Tibial nerve (tissue), 4 donors: ENCODE results near the gene UBASH3B. TPM values are rescaled to one million over a fixed set of nuclear protein-coding genes. Genes with fewer than 3 reads are reported as not detected.
"Not testable (repeated sequence)": the region's sequence is repeated elsewhere in the genome, so short reads cannot be mapped to it uniquely, and the experiment has no call there.

Source experiments
- DNase-seq, 2 donors: peaks; one replicate each; pipeline ENCODE4 v3.0.0-alpha.2; 2019; ENCODE audit warnings: low spot score in 2 of 2
- H3K27ac ChIP-seq, 4 donors: fragments of 200-600 bp; sonication (generic) in 3 of 4; one replicate each; pipeline ENCODE4 v1.5.1; 2017 to 2019; ENCODE audit warnings: mild to moderate bottlenecking in 1 of 4
- H3K27me3 ChIP-seq, 2 donors: fragments of 200-600 bp; sonication (generic) in 1 of 2; one replicate each; pipeline versions ENCODE4 v1.5.1 to v1.6.0; 2017 to 2019
- H3K36me3 ChIP-seq, 3 donors: fragments of 200-600 bp; sonication (generic); one replicate each; pipeline ENCODE4 v1.5.1; 2018 to 2019
- H3K4me1 ChIP-seq, 4 donors: fragments of 200-600 bp; sonication (generic) in 3 of 4; one replicate each; pipeline ENCODE4 v1.5.1; 2017 to 2019
- H3K4me3 ChIP-seq, 4 donors: fragments of 200-600 bp; sonication (generic) in 3 of 4; one replicate each; pipeline ENCODE4 v1.5.1; 2017 to 2019; ENCODE audit warnings: mild to moderate bottlenecking in 1 of 4, moderate library complexity in 1 of 4
- H3K9me3 ChIP-seq, 4 donors: fragments of 200-600 bp; sonication (generic) in 3 of 4; one replicate each; pipeline ENCODE4 v1.5.1; 2017 to 2019
- EP300 ChIP-seq, 2 donors: sonication (generic); formaldehyde crosslinking; IDR thresholded peaks; one replicate each; pipeline ENCODE4 v1.6.1; 2017; ENCODE audit warnings: antibody characterized with exemption in 2 of 2, mild to moderate bottlenecking in 1 of 2
- POLR2A ChIP-seq, 2 donors: fragments of 450-650 bp; IDR thresholded peaks; one replicate each; pipeline ENCODE4 v1.6.1; 2017; ENCODE audit warnings: antibody characterized with exemption in 2 of 2, mild to moderate bottlenecking in 2 of 2, moderate library complexity in 2 of 2
- WGBS, 2 donors: methylation state at CpG; one replicate each; pipeline ENCODE4 v1.1.5; 2018; 5-methylcytosine and 5-hydroxymethylcytosine counted together
- total RNA-seq, 4 donors: library from RNA; depleted of rRNA; stranded (reverse); fragments of >200 nt; gene quantifications; one replicate each; pipeline ENCODE4 v1.1.0, GENCODE V29; 2016
- TF ChIP-seq, protein P1 (sequence below), 5 experiments: fragments of 200-600 bp in 3 of 5; fragments of 450-650 bp in 2 of 5; sonication (generic) in 3 of 5; IDR thresholded peaks; one replicate each; pipeline ENCODE4 v1.5.1; 2016 to 2019; ENCODE audit warnings: antibody characterized with exemption in 5 of 5, mild to moderate bottlenecking in 3 of 5, moderate library complexity in 2 of 5

Gene UBASH3B
- total RNA-seq, 4 donors from 2014 or later: 0.66 to 5.1 (median 1.8) TPM

DNA sequence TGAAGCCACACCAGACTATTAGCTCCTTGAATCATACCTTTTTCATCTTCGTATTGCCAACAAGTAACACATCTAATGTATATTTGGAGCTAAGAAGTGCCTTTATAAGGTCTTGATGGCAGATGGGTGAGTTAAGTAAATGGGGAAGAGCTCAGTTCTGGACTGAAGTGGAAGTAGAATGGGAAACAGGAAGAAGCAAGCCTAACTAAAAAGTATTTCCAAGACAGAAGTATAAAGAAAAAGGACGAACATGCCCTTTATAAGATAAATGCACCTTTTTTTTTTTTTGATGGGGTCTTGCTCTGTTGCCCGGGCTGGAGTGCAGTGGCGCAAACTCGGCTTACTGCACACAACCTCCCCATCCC, 197.3 kb downstream of the UBASH3B start:
- no peaks in the 10 kb centered on the region for H3K4me1 ChIP-seq
- no peaks in the 10 kb centered on the region for H3K36me3 ChIP-seq
- no peaks in the 10 kb centered on the region for H3K27me3 ChIP-seq
- WGBS, 2 donors: 93 to 94% methylated on average over 5 of the region's 5 CpGs
- no peak overlapping the region for H3K4me3 ChIP-seq
- TF ChIP-seq POLR2A (IDR thresholded peaks at IDR 0.05) (no peak), EP300 (IDR thresholded peaks at IDR 0.05) (no peak)
- TF ChIP-seq, protein P1, sequence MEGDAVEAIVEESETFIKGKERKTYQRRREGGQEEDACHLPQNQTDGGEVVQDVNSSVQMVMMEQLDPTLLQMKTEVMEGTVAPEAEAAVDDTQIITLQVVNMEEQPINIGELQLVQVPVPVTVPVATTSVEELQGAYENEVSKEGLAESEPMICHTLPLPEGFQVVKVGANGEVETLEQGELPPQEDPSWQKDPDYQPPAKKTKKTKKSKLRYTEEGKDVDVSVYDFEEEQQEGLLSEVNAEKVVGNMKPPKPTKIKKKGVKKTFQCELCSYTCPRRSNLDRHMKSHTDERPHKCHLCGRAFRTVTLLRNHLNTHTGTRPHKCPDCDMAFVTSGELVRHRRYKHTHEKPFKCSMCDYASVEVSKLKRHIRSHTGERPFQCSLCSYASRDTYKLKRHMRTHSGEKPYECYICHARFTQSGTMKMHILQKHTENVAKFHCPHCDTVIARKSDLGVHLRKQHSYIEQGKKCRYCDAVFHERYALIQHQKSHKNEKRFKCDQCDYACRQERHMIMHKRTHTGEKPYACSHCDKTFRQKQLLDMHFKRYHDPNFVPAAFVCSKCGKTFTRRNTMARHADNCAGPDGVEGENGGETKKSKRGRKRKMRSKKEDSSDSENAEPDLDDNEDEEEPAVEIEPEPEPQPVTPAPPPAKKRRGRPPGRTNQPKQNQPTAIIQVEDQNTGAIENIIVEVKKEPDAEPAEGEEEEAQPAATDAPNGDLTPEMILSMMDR (IDR thresholded peaks at IDR 0.05): no peak
- DNase-seq: no peak
- H3K27ac ChIP-seq: no peak overlapping the region
- H3K9me3 ChIP-seq: no peaks in the 10 kb centered on the region

DNA sequence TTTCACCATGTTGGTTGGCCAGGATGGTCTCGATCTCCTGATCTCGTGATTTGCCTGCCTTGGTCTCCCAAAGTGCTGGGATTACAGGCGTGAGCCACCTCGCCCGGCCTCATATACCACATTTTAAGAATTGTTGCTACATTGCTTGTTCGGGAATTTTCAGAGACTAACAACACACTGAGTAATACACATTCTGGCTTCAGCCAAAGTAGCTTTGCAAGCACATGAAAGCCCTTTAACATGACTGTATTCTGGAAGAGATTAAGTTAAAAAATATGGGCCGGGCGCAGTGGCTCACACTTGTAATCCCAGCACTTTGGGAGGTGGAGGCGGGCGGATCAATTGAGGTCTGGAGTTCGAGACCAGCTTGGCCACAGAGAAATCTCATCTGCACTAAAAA, 197.7 kb downstream of the UBASH3B start:
- Histone ChIP-seq H3K27ac (no peak overlapping the region), H3K4me1 (no peaks in the 10 kb centered on the region), H3K36me3 (no peaks in the 10 kb centered on the region), H3K4me3 (no peak overlapping the region), H3K9me3 (no peaks in the 10 kb centered on the region), H3K27me3 (no peaks in the 10 kb centered on the region)
- 91 to 94% methylated on average over 11 of the region's 11 CpGs for WGBS, 2 donors
- no peak for TF ChIP-seq EP300 (IDR thresholded peaks at IDR 0.05)
- no peak for TF ChIP-seq POLR2A (IDR thresholded peaks at IDR 0.05)
- TF ChIP-seq, protein P1 (IDR thresholded peaks at IDR 0.05): no peak
- DNase-seq: no peak

DNA sequence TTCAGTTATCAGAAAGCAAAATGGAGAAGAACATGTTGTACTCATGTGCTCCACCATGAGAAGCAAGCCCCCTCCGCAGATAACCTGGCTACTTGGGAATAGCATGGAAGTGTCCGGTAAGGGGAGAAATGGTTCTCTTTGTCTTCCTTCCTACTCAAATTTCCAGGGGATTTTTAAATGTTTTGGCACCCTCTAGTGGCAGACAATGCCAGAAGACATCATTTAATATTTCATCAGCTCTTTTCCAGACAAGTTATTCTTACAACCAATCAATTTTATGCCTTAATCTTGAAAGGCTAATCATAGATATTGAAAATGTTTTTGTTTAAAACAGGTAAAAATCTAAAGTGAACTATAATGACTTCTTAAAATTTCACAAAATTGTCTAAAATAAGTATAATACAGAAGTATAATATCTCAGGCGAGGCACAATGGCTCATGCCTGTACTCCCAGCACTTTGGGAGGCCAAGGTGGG, 198.5 kb downstream of the UBASH3B start:
- Histone ChIP-seq H3K27me3 (no peaks in the 10 kb centered on the region), H3K27ac (no peak overlapping the region), H3K9me3 (no peaks in the 10 kb centered on the region), H3K4me1 (no peaks in the 10 kb centered on the region), H3K4me3 (no peak overlapping the region), H3K36me3 (no peaks in the 10 kb centered on the region)
- DNase-seq: peak in 1 of 2 donors; percentile 82
- 32 to 33% methylated on average over 3 of the region's 3 CpGs for WGBS, 2 donors
- TF ChIP-seq POLR2A (IDR thresholded peaks at IDR 0.05): no peak
- TF ChIP-seq, protein P1 (IDR thresholded peaks at IDR 0.05): peak; percentile 52 to 77 (median 67)

DNA sequence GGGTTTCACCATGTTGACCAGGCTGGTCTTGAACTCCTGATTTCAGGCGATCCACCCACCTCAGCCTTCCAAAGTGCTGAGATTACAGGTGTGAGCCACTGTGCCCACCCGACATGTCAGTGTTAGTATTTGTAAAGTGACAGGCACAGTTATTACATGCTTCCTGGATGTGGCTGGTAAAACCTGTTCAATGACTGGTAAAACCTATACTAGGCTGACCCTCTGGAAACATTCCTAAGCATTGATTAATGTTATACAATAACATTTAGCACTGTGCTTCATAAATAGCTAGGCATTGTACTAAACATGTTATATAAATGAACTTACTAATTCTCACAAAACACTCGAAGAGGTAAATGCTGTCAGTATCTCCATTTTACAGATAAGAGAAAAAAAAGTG, 206.1 kb downstream of the UBASH3B start:
- no peak for DNase-seq
- no peak overlapping the region for H3K4me3 ChIP-seq
- 83 to 91% methylated on average over 3 of the region's 3 CpGs for whole genome bisulfite sequencing, 2 donors

DNA sequence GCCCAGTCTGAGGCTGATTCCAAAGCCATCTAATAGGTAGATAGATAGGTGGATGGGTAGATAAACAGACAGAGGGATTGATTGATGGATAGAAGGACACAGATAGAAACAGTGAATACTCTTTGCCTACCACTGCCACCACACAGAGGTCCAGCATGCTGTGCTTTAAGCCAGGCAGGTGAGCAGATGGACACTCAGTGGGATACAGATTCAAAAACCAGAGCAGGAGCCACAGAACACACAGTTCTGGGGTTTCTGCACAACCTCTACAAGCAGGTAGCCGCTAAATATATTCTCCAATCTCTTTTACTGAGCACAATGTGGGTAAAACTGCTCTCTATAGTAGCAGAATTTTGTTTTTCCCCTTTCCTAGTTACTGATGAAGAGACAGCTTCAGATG, 206.6 kb downstream of the UBASH3B start:
- no peak overlapping the region for H3K4me3 ChIP-seq
- H3K36me3 ChIP-seq: no peaks in the 10 kb centered on the region
- no peaks in the 10 kb centered on the region for H3K9me3 ChIP-seq
- TF ChIP-seq, protein P1 (IDR thresholded peaks at IDR 0.05): no peak
- TF ChIP-seq POLR2A (IDR thresholded peaks at IDR 0.05) (no peak), EP300 (IDR thresholded peaks at IDR 0.05) (no peak)
- peaks cover 0 to 5% (median 0%) of the 10 kb centered on the region in 4 donors for H3K4me1 ChIP-seq
- WGBS, 2 donors: 89 to 92% methylated on average over 1 of the region's 1 CpG
- no peaks in the 10 kb centered on the region for H3K27me3 ChIP-seq
- H3K27ac ChIP-seq: no peak overlapping the region
- no peak for DNase-seq

More for the DNA sequence above, 206.1 kb downstream of the UBASH3B start:
- no peaks in the 10 kb centered on the region for H3K36me3 ChIP-seq
- TF ChIP-seq, protein P1 (IDR thresholded peaks at IDR 0.05): no peak
- TF ChIP-seq POLR2A (IDR thresholded peaks at IDR 0.05) (no peak), EP300 (IDR thresholded peaks at IDR 0.05) (no peak)
- H3K9me3 ChIP-seq: no peaks in the 10 kb centered on the region
- peaks cover 0 to 5% (median 0%) of the 10 kb centered on the region in 4 donors for H3K4me1 ChIP-seq
- no peak overlapping the region for H3K27ac ChIP-seq
- H3K27me3 ChIP-seq: no peaks in the 10 kb centered on the region

GRCh38 chr11:122863154-122863553, 207.6 kb downstream of the UBASH3B start:
- H3K4me3 ChIP-seq, H3K4me1 ChIP-seq, H3K36me3 ChIP-seq, H3K9me3 ChIP-seq, H3K27ac ChIP-seq, DNase-seq, H3K27me3 ChIP-seq: not testable (repeated sequence)
- 69 to 85% methylated on average over 1 of the region's 1 CpG for WGBS, 2 donors
